H1 (cell line): Measurements from ENCODE around the gene KIF1B. TPM values are rescaled to one million over a fixed set of nuclear protein-coding genes. Genes with fewer than 3 reads are reported as not detected.

Experiments
- ATF3 ChIP-seq: IDR thresholded peaks from 2 replicates; pipeline ENCODE4 v1.6.1; 2011; ENCODE audit warnings: low read depth, mild to moderate bottlenecking, low read length; ENCODE audit not compliant: insufficient read depth
- CBX5 ChIP-seq: fragments of 300-800, 300-1000 bp; sonication (generic); IDR thresholded peaks from 2 replicates; pipeline ENCODE4 v1.7.1; 2016; ENCODE audit warnings: antibody characterized with exemption, low read length, low read depth
- HDAC2 ChIP-seq, 2 experiments: fragments of 300-600 bp in 1 of 2; sonication (generic) in 1 of 2; IDR thresholded peaks; 2 replicates each; pipeline ENCODE4 v1.6.1; 2011 to 2012; ENCODE audit warnings: low read depth in 2 of 2, low read length in 2 of 2, mild to moderate bottlenecking in 2 of 2, moderate library complexity in 2 of 2, borderline replicate concordance in 1 of 2, inconsistent platforms in 1 of 2
- MAFK ChIP-seq: IDR thresholded peaks from 2 replicates; pipeline ENCODE4 v1.6.1; 2012; ENCODE audit warnings: low read depth, mild to moderate bottlenecking, improper control_type of control experiment, low read length
- POLR2A ChIP-seq, 2 experiments: IDR thresholded peaks; 1 replicate in 1 of 2; 2 replicates in 1 of 2; pipeline ENCODE4 v1.6.1; 2011; ENCODE audit warnings: low read depth in 2 of 2, low read length in 2 of 2, mild to moderate bottlenecking in 2 of 2; ENCODE audit errors: control extremely low read depth in 1 of 2
- ZNF274 ChIP-seq: IDR thresholded peaks from 2 replicates; pipeline ENCODE4 v1.7.0; 2012; ENCODE audit warnings: low read length, borderline replicate concordance; ENCODE audit errors: extremely low read depth
- polyA plus RNA-seq, 7 experiments: library from polyadenylated mRNA; depleted of rRNA in 3 of 7; stranded (reverse) in 5 of 7; unstranded in 2 of 7; fragments of >200 nt in 5 of 7; fragments of 200-250 nt in 2 of 7; gene quantifications; 1 replicate in 5 of 7; 2 replicates in 1 of 7; 4 replicates in 1 of 7; pipeline versions ENCODE4 v1.2.1 to v1.2.3, GENCODE V29; 2011 to 2013; ENCODE audit warnings: missing spikeins in 2 of 7, mixed read lengths in 2 of 7
- total RNA-seq: library from RNA; stranded (reverse); fragmentation: NEBNext Ultra II Directional; extraction: Animal tissue kit (Norgen Biotek cat#: 25700); gene quantifications from 2 replicates; pipeline ENCODE4 v1.2.1, GENCODE V29; 2021

The KIF1B gene
- total and polyA plus RNA-seq, 2 of the 8 experiments (the other 6 are each of a cell fraction or from before 2014, with no cell fraction given): 39.1 to 74.2 TPM

- no peak for TF ChIP-seq ATF3
- no peak for TF ChIP-seq HDAC2 (IDR thresholded peaks at IDR 0.05; ENCODE audit: borderline replicate concordance in 1 of 2, low read depth in 2 of 2, low read length in 2 of 2)
- no peak for TF ChIP-seq MAFK
- no peak for TF ChIP-seq ZNF274
- TF ChIP-seq CBX5: no peak
- no peak for TF ChIP-seq POLR2A (IDR thresholded peaks at IDR 0.05; ENCODE audit: control extremely low read depth in 1 of 2, low read depth in 2 of 2, low read length in 2 of 2)
These were observed 5.8 kb downstream of the KIF1B start (continued) for GRCh38 chr1:10216090-10216749.
